ENCODE results near the gene EHBP1L1.

The EHBP1L1 gene

DNA sequence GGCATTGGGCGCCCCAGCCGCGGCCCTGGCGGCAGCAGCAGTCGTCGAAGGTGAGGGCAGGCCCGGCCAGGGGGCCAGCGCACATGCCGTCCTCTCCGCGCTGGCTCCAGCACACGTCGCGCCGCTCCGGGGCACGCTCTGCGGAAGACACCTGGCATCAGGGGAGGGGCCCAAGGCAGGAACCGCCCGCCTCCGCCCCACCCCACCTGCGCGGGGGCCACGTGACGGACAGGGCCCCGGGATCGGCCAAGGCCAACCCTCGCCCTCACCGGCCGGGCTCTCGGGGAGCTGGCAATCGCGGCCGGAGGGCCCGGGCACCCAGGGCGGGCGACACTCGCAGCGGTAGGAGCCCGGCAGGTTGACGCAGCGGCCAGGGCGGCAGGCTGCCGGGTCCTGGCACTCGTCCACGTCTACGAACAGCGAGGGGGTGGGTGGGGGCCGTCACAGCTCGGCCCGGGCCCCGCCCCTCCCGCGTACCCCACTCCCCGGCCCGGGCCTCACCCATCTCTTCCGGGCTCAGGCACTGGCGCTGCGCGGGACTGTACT lies 36.0 kb upstream of the EHBP1L1 start:
- H3K4me3 Mint-ChIP-seq: peak overlapping the region; percentile 88
- H3K36me3 Mint-ChIP-seq: peaks cover 23 to 39% of the 10 kb centered on the region in 2 donors
- peak overlapping the region; percentile 96 for H3K27ac Mint-ChIP-seq
- H3K27me3 Mint-ChIP-seq: no peaks in the 10 kb centered on the region
- H3K4me1 Mint-ChIP-seq: peaks cover 28 to 56% of the 10 kb centered on the region in 2 donors
- DNase-seq (no peak), ATAC-seq (replicated peaks) (peak; percentile 80 to 81)
- no peaks in the 10 kb centered on the region for H3K9me3 Mint-ChIP-seq

DNA sequence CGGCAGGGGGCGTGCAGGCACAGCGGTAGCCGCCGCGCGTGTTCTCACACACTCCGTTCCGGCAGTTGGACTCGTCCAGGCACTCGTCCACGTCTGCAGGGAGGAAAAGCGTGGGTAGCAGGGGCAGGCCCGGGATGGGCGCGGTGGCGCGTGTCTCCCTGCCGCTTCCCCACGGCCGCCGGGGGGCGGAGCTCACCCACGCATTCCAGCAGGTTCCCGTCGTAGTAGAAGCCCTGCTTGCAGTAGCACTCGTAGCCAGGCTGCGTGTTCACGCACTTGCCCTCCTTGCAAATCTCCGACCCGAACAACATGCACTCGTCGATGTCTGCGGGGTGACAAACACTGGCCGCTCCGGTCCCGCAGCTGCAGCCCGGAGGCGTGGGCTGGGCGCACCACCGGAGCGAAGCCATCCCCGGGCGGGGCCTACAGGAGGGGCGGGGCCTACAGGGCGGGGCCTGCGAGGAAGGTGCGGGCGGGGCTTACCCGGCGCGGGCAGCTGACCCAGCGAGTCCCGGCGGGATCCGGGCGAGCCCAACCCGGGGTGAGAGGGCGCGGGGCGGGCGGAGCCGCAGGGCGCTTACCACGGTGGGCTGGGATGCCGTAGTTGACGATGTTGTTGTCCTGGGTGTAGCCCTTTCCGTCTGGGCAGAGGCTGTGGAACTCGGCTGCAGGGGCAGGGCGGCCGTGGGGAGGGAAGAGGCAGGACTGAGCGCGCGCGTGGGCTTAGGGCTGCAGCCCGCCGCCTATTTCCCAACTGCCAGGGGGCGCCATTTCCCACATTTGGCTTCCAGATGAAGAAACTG lies 35.4 kb upstream of the EHBP1L1 start:
- peak; percentile 74 to 87 for ATAC-seq (replicated peaks)
- H3K27ac Mint-ChIP-seq: peak overlapping the region; percentile 96
- peak overlapping the region; percentile 88 for H3K4me3 Mint-ChIP-seq

GRCh38 chr11:65541093-65541982 lies 34.5 kb upstream of the EHBP1L1 start:
- Mint-ChIP-seq H3K4me3 (peak overlapping the region; percentile 88), H3K4me1 (peaks cover 41 to 68% of the 10 kb centered on the region in 2 donors), H3K27ac (peak overlapping the region; percentile 96), H3K36me3 (peaks cover 17 to 29% of the 10 kb centered on the region in 2 donors), H3K9me3 (no peaks in the 10 kb centered on the region), H3K27me3 (no peaks in the 10 kb centered on the region)
- peak; percentile 0 to 1 for ATAC-seq (replicated peaks)
- no peak for DNase-seq

More for the DNA sequence above, 35.4 kb upstream of the EHBP1L1 start:
- H3K4me1 Mint-ChIP-seq: peaks cover 34 to 61% of the 10 kb centered on the region in 2 donors
- peaks cover 20 to 34% of the 10 kb centered on the region in 2 donors for H3K36me3 Mint-ChIP-seq
- H3K27me3 Mint-ChIP-seq: no peaks in the 10 kb centered on the region
- H3K9me3 Mint-ChIP-seq: no peaks in the 10 kb centered on the region
- peak; percentile 88 for DNase-seq

DNA sequence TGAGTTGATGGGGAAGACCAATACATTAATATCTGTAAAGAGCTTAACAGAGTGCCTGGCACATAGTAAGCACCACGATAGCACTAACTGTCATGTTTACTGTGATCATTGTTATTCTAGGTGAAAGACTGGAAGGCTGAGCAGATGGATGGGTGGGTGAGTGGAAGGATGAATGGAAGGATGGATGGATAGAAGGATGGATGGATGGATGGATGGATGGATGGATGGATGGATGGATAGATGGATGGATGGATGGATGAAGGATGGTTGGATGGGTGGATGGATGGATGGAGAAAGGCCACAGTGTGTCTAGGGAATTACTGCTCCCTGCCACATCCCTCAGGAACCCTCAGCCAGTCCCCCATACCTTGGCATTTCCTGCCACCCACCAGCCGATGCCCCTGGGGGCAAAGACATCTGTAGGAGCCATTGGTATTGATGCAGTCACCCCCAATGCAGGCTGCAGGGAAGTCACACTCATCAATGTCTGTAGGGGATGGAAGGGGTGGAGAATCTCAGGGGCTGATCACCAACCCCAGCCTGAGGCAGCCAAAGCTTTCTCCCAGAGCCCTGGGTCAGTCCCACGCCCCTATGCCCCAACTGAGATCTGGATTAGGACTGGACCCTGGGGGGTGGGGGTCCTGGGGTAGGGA lies 33.0 kb upstream of the EHBP1L1 start:
- ATAC-seq (replicated peaks): no peak
- H3K4me3 Mint-ChIP-seq: no peak overlapping the region
- no peak overlapping the region for H3K27ac Mint-ChIP-seq
- peaks cover 40 to 68% of the 10 kb centered on the region in 2 donors for H3K4me1 Mint-ChIP-seq
- H3K36me3 Mint-ChIP-seq: peaks cover 13 to 17% of the 10 kb centered on the region in 2 donors
- no peak for DNase-seq
- H3K9me3 Mint-ChIP-seq: no peaks in the 10 kb centered on the region
- H3K27me3 Mint-ChIP-seq: no peaks in the 10 kb centered on the region

DNA sequence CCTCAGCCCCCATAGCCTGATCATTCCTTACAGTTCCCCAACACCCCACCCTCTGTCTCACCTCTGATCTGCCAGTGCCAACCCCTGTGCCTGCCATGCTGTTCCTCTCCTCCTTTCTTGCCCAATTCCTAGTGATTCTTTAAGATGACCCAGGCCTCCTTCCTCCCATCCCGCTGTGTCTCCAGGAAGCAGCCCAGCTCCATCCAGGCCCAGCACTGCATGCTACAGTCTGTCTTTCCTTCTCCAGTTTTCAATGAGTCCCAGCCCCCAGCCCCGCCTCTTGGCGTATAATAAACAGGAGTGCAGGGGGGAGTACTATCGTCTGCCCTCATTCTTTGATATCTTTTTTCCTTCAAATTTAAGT lies 30.0 kb upstream of the EHBP1L1 start:
- DNase-seq (no peak), ATAC-seq (replicated peaks) (peak in 1 of 2 donors; percentile 0)
- Mint-ChIP-seq H3K27ac (peak overlapping the region; percentile 82), H3K4me1 (peaks cover 54 to 72% of the 10 kb centered on the region in 2 donors), H3K4me3 (peak overlapping the region; percentile 80 to 83), H3K9me3 (no peaks in the 10 kb centered on the region), H3K27me3 (no peaks in the 10 kb centered on the region), H3K36me3 (peaks cover 14 to 16% of the 10 kb centered on the region in 2 donors)

GRCh38 chr11:65546217-65546958 lies 29.5 kb upstream of the EHBP1L1 start:
- H3K27ac Mint-ChIP-seq: peak overlapping the region; percentile 92
- H3K36me3 Mint-ChIP-seq: peaks cover 16 to 18% of the 10 kb centered on the region in 2 donors
- ATAC-seq (replicated peaks) (peak; percentile 88 to 92), DNase-seq (peak; percentile 95)
- H3K9me3 Mint-ChIP-seq: no peaks in the 10 kb centered on the region
- H3K4me3 Mint-ChIP-seq: peak overlapping the region; percentile 80 to 83
- no peaks in the 10 kb centered on the region for H3K27me3 Mint-ChIP-seq
- H3K4me1 Mint-ChIP-seq: peaks cover 54 to 72% of the 10 kb centered on the region in 2 donors

- no peak for DNase-seq
Measured at GRCh38 chr11:65547446-65548125, 28.3 kb upstream of the EHBP1L1 start.

DNA sequence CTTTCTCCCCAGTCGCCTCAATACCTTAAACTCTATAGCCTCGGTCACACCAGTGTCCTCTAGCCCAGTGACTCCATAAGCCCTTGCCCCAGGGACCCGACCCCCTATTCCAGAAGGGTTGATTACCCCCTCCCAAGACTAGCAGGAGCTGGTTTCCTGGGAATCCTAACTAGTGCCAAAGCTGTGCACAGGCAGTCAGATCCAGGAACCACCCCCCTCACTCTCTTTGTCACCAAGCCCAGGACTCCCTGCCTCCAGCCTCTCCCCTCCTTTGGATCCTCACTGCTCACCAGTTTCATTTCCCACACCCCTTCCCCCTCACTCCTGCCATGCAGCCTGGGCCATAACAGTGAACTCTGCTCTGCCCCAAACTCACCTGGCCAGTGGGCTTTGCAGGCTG lies 27.5 kb upstream of the EHBP1L1 start:
- ATAC-seq (replicated peaks) (no peak), DNase-seq (no peak)
- H3K4me3 Mint-ChIP-seq: peak overlapping the region; percentile 53 to 62
- H3K27me3 Mint-ChIP-seq: no peaks in the 10 kb centered on the region
- peaks cover 13 to 15% of the 10 kb centered on the region in 2 donors for H3K36me3 Mint-ChIP-seq
- no peaks in the 10 kb centered on the region for H3K9me3 Mint-ChIP-seq
- H3K27ac Mint-ChIP-seq: peak overlapping the region; percentile 32
- H3K4me1 Mint-ChIP-seq: peaks cover 62 to 74% of the 10 kb centered on the region in 2 donors

More at GRCh38 chr11:65547446-65548125, 28.3 kb upstream of the EHBP1L1 start:
- Mint-ChIP-seq H3K4me1 (peaks cover 61 to 72% of the 10 kb centered on the region in 2 donors), H3K27ac (peak overlapping the region; percentile 32), H3K27me3 (no peaks in the 10 kb centered on the region), H3K36me3 (peaks cover 17 to 20% of the 10 kb centered on the region in 2 donors), H3K4me3 (peak overlapping the region; percentile 53 to 62), H3K9me3 (no peaks in the 10 kb centered on the region)
- ATAC-seq (replicated peaks): no peak

DNA sequence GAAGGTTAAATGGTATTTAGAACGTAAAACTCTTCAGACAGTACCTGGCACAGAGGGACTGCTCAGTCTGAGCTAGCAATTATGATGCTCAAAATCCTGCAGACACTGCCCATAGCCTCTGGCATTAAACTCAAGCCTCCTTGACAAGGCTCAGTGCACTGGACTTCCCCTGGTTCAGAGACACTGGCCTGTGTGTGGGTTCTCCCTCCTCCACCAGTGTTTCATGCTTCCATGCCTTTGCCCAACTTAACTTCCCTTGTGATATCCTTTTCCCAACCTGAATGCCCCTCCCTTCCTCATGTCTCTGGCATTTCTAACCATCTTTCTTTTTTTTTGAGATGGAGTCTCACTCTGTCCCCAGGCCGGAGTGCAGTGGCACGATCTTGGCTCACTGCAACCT lies 26.8 kb upstream of the EHBP1L1 start:
- H3K36me3 Mint-ChIP-seq: peaks cover 13% of the 10 kb centered on the region in 2 donors
- peaks cover 58 to 71% of the 10 kb centered on the region in 2 donors for H3K4me1 Mint-ChIP-seq
- H3K9me3 Mint-ChIP-seq: no peaks in the 10 kb centered on the region
- no peaks in the 10 kb centered on the region for H3K27me3 Mint-ChIP-seq
- ATAC-seq (replicated peaks) (no peak), DNase-seq (no peak)
- H3K27ac Mint-ChIP-seq: no peak overlapping the region
- H3K4me3 Mint-ChIP-seq: peak overlapping the region in 1 of 2 donors; percentile 4

DNA sequence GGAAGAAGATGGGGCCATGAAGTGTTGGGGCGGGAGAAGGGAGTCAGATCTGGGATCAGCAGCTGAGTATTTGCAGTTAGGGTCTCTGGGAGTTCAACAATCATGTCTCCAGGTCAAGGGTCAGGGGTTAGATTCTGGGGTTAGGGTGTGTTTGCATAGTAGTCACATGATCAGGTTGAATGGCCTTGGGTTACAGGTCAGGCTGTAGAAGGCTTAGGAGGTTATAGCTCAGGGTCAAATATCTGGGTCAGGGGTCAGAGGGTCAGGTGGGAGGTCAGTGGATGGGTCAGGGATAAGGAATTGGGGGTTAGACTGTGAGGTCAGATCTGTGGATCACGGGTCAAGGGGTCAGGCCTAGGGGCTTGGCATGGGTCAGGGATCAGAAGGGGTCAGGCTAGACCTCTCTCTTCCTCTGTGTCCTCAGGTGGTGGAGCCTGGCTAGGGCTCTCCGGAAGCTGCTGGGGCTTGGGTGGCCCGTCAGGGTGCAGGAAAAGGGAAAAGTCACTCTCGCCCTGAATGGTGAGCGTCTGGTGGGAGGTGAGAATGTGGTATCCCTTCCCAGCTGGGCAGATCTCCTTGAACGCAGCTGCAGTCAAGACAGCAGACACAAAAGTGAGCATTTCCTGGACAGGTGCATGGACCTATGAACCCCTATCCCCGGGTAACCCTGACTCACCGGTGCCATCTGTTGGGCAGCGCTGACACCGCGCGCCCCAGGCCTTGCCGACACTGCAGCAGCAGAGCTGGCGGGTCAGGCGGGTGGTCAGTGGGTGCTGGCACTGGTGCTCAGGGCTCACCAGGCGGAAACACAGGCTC lies 24.1 kb upstream of the EHBP1L1 start:
- peak overlapping the region in 1 of 2 donors; percentile 5 for H3K4me3 Mint-ChIP-seq
- peak; percentile 80 to 87 for ATAC-seq (replicated peaks)
- H3K27ac Mint-ChIP-seq: peak overlapping the region; percentile 76
- peak; percentile 71 for DNase-seq
- H3K36me3 Mint-ChIP-seq: peaks cover 7 to 12% of the 10 kb centered on the region in 2 donors
- no peaks in the 10 kb centered on the region for H3K9me3 Mint-ChIP-seq
- H3K4me1 Mint-ChIP-seq: peaks cover 51 to 70% of the 10 kb centered on the region in 2 donors
- H3K27me3 Mint-ChIP-seq: no peaks in the 10 kb centered on the region

DNA sequence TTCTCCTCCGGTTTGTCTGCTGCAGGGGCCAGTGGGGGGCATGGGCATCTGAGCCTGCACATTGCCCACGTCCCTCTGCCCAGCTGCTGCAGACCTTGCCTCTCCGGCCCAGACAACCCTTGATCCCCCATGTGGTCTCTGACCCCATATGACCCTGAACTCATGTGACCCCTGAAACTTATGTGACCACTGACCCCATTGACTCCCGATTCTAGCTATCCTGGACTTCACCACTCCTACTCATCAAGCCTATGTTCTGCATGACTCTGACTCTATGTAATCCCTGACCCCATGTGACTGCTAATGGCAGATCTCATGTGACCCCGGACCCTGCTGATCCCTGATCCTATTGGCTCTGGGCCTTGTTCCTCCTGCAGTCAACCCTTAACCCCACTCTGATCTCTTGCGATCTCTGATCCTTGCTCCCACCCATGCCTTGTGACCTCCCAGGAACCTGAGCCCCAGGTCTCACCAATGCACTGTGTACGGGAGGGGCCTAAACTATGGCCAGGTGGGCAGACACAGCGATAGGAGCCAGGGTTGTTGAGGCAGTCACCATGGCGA lies 23.4 kb upstream of the EHBP1L1 start:
- peak; percentile 4 for ATAC-seq (replicated peaks)

More for the DNA sequence above, 23.4 kb upstream of the EHBP1L1 start:
- Mint-ChIP-seq H3K4me3 (peak overlapping the region in 1 of 2 donors; percentile 5), H3K9me3 (no peaks in the 10 kb centered on the region), H3K4me1 (peaks cover 53 to 74% of the 10 kb centered on the region in 2 donors), H3K27ac (no peak overlapping the region), H3K36me3 (peaks cover 7 to 12% of the 10 kb centered on the region in 2 donors), H3K27me3 (no peaks in the 10 kb centered on the region)
- DNase-seq: no peak
